HK-2 (cell line): ENCODE data around the gene PTPRB.
"Not testable (repeated sequence)": the region's sequence is repeated elsewhere in the genome, so short reads cannot be mapped to it uniquely, and the experiment has no call there.

Experiments
- DNase-seq: peaks from one replicate; pipeline ENCODE4 v3.0.0-alpha.2; 2018; ENCODE audit not compliant: unreplicated experiment

PTPRB gene

DNA sequence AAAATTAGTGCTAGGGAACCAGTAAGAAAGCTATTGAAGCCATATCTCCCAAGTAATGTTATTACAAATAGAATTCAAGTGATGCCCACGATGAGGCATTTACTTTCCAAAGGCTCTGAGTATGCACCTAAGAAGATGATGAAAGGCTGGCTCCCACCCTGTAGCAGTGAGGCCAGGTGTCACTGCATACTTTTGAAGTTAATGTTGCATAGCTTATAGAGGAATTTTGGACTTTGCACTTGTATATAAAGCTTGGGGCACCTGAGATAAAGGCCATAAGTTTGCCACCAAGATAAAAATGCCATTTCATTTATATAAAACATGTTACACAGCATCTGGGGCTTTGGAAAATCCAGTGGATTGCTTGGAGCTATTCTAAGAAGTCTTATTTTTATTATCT lies 96.2 kb downstream of the PTPRB start:
- no peak for DNase-seq

DNA sequence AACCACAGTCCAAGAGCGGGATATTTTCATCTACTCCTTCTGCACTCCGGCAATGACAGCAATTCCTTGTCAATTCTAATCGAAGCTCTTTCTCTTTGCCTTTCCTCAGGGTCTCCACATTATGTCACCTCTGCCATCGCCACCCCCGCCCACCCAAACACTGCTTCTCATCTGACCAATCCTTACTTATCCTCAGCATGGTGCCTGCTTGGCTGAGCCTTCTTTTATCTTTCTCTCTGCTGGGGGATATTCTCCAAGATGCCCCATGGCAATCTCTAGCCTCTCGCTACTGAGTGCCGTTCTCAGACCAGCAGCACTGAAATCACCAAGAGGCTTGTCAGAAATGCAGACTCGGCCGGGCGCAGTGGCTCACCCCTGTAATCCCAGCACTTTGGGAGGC lies 100.6 kb downstream of the PTPRB start:
- no peak for DNase-seq

DNA sequence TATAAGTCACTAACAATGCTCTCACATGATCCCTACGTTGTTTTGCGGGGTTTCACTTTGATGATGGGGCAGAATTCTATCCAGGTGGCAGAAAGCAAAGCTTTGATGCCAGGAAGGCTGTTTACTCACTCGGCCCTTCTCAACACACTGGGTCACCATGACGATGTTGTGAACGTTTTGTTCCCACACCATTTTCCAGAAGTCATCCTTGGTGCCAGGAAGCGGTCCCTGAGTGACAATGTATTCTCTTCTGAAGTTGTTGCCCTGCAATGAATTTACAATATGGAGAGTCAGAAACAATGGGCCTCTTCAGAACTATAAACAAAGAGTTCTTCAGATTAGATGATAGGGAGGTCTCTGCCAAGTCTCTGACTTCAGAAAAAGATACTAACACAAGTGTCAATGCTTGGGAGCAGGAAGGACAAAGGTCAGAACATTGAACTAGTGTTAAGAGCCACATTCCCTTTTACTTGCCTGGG lies 101.3 kb downstream of the PTPRB start:
- no peak for DNase-seq

DNA sequence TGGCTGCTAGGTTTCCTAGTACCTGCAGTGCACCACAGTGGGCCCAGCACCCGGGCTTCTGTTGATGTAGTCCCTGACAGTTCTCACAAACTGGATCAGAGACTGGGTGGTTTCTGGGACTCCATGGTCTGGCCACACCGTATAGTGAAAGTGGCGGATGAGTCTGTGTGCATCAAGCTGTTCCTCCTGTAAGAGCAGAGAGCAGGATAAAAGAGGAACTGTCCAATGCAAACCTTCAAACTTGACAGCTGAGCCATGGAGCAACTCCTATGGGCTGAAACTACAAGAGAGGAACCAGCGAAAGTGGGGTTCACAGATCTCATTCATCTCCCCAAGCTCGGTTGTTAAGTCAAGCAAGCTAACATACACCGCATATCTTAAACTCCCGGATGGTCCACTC lies 102.8 kb downstream of the PTPRB start:
- no peak for DNase-seq

DNA sequence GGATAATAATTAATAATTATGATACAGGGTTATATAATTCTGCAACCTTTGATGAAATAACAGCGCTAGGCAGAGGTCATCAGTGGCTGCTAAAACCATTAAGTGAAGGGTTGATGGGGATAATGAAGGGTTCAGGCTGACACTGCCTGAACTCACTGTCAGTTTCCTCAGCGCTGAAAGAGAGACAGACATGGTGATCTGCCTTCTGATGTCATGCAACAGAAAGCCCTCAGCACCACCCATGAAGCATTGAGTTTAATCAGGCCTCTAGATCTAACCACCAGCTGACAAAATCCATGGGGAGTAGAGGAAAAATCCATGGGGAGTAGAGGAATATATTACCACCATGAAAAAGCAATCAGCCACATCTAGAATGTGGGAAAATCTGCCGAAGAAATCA lies 107.6 kb downstream of the PTPRB start:
- DNase-seq = no peak

DNA sequence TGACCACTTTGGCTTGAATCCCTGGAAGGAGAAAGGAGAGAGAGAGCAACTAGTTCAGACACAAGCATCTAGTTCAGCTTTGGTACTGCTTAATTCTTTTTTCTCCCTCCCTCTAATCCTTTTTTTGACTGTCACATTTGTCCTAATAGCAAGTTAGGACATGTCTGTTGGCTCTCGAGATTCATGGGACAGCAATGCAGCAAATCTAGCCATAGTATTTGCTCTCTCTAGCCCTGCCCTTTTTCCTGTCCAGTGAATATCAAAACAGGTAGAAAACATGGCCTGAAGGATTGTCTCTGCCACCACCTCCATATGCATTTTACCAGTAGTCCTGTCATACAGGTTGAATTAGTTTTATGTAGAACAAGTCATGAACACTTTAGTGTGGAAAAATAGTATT lies 116.4 kb downstream of the PTPRB start:
- DNase-seq = no peak

DNA sequence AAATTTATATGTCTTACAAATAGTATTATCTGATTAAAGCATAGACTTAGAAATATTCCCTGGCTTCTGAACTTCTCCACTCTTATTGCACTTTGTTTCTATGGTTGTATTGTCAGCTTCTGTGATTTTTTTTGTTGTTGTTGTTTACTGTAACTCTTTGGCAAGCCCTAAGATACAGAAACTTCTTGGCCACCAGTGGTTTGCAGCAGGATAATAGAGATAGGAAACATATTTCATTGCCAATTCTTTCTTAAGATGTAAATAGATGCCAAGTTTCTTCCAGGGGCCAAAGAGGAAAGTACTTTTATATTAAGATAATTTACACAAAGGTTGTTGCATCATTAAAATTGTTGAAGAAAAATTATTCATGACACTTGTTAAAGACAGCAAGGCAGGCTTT lies 123.8 kb downstream of the PTPRB start:
- DNase-seq = no peak

DNA sequence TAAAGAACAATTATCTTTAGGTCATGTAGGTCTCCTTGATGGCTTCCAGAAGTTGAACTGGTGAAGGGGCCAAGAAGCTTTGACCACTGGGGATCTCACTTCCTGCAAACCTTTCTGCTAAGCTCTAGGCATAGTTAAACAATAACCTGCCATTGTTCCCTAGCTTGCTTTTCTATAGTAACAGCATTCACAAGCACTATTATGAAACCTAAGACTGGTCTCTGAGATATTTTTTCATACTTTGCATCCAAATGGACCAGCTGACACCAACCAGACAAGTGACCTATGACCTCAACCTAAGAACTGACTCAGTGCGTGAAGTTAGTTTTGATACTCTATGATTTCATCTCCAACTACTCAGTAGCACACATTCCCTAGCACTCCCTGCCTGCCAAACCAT lies 129.1 kb downstream of the PTPRB start:
- no peak for DNase-seq

DNA sequence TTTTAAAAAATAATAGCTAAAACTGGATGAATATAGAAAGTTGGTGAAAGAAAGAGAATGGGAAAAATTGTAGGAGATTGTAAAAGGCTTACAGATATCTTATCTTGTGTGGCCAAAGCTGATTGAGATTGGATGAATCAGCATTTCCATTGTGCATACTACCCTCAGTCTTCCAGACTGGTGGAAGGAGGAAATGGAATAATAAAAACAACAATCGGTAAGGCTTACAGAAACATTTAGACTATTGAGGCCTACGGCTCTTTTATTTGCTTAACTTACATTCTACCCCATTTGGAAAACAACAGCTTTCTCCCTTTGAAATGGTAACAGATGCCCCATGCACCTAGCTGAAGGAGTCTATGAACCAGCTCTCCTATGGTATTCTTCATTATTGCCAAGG lies 129.8 kb downstream of the PTPRB start:
- DNase-seq = no peak

DNA sequence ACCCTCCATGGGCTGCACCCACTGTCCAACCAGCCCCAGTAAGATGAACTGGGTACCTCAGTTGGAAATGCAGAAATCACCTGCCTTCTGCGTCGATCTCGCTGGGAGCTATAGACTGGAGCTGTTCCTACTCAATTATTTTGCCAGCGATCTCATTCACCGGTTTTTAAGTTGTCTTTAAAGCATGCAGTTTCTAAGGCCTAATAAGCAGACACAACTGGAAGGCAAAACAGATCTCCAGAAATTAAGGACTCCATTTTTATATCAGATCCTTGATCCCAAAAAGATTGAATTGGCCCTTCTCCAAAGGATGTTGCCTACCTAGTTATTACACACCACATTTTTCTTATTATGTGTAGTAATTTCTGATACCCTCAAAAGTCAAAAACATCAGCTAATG lies 139.7 kb downstream of the PTPRB start:
- DNase-seq = no peak

DNA sequence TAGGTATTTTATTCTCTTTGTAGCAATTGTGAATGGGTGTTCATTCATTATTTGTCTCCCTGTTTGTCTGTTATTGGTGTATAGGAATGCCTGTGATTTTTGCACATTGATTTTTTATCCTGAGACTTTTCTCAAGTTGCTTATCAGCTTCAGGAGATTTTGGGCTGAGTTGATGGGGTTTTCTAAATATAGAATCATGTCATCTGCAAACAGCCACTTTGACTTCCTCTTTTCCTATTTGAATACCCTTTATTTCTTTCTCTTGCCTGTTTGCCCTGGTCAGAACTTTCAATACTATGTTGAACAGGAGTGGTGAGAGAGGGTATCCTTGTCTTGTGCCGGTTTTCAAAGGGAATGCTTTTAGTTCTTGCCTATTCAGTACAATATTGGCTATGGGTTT lies 144.3 kb downstream of the PTPRB start:
- DNase-seq = not testable (repeated sequence)

DNA sequence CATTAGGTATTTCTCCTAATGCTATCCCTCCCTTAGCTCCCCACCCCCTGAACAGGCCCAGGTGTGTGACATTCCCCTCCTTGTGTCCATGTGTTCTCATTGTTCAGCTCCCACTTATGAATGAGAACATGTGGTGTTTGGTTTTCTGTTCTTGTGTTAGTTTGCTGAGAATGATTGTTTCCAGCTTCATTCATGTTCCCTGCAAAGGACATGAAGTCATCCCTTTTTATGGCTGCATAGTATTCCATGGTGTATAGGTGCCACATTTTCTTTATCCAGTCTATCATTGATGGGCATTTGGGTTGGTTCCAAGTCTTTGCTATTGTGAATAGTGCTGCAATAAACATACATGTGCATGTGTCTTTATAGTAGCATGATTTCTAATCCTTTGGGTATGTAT lies 146.3 kb downstream of the PTPRB start:
- DNase-seq = not testable (repeated sequence)

DNA sequence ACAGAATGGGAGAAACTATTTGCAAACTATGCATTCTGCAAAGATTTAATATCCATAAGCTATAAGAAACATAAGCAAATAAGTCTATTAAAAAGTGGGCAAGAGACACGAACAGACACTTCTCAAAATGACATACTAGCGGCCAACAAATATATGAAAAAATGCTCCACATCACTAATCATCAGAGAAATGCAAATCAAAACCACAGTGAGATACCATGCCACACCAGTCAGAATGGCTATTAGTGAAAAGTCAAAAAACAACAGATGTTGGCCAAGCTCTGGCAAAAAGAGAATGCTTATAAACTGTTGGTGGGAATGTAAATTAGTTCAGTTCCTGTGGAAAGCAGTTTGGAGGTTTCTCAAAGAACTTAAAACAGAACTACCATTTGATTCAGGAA lies 149.8 kb downstream of the PTPRB start:
- DNase-seq = no peak

DNA sequence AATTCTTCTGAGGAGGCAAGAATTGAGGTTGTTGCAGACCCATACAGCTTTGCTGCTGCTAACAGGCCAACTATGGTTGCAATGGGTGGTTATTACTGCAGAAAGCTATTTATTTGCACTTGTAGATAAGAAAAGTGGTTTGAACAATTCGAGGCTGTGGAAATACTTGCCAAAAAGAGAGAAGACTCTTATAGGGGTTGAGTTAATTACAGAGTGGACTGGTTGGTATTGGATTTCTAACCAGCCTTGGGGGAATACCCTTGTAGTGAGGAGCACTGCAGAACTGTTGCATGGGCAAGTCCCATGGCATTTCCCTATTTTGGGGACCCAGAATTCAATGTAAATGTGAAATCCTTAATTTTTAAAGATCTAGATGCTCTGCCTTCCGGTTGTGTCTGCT lies 150.6 kb downstream of the PTPRB start:
- no peak for DNase-seq

DNA sequence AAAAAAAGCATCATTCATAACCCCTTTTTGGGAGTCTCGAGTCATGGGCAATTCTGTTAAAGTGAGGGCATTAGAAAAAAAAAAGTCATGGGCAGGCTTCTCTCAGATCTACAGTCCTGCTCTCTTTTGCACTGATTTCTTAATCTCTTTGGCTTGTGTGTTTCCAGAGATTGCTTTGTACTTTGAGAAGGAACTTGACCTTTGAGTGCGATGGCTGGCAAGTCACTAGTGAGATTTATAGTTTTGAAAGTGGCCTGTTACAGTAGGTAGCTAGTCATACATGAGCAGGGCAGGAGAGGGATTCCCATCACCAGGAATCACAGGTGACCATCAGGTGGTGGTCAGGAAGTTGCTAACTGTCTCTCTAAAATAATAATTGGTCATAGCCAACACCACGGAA lies 151.5 kb downstream of the PTPRB start:
- no peak for DNase-seq

DNA sequence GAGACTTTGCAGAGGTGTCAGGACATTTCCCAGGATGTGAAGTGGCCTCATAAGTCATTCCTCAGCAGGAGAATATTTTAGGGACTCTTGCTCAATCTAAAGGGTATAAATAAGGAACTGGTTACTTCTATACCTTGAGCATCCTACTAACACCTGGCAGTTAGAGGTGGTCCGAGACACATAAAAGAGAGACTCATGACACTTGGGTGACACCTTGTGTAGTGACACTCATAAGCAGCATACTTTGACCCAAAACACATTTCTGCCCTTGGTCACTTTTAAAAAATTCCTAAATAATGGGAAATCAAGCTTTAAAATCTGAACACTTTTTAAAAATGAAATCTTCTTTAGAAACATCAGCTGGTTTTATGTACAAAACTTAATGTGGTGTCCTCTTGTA lies 152.8 kb downstream of the PTPRB start:
- no peak for DNase-seq

DNA sequence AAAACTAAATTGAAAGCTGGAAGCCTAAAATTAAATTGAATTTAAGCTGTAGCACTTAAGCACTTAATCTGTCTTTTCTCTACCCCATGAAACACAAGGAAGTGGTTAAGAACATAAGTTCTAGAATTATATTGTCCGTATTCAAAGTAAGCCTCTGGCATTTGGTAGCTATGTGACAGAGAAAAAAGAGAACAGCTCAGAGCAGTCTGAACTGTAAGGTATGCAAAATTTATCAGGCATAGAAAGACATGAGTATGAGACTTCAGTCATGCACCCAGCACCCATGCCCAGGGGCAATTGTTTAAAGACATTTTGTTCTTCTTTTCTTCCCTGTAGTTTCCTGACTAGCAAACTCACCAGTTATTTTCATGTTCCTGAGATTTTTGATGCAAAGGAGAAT lies 154.5 kb downstream of the PTPRB start:
- DNase-seq = no peak

DNA sequence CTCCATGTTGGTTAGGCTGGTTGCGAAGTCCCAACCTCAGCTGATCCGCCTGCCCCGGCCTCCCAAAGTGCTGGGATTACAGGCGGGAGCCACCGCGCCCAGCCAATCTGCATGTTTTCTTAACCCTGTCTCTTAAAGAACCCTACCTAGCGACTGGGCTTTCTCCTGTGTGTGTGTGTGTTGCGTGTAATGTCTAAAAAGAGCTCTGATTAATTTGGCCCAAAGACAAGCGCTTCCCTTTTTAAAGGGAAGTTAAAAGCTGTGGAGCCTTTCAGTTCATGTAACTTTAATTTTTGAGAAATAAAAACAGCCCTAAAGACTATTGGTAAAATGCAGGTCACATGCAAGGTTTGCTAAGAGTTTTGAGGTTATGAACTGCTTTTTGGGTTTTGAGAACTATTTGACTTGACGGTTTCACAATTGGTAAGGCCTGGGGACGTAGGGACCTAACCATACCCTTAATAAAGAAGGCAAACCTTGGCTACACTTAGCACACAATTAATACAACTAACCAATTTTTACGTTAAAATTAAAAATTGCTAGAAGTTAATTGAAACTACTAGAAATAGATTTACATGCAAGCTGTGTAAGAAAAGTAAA lies 167.9 kb downstream of the PTPRB start:
- DNase-seq = no peak

DNA sequence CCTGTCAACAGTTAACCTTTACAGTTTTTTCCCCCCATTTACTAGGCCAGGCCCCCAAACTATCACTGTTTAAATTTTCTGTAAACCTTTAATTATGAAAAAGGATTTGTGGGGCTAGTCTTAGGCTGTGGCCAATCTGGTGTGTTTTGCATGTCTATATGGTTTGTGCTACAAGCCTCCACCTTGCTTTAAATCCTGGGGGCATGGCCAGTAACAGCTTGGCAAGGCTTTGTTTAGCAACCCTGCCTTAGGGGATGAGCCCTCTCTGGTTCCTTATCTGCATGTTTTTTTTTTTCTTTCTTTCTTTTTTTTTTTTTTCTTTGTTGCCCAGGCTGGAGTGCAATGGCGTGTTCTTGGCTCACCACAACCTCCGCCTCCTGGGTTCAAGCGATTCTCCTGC lies 168.5 kb downstream of the PTPRB start:
- no peak for DNase-seq

DNA sequence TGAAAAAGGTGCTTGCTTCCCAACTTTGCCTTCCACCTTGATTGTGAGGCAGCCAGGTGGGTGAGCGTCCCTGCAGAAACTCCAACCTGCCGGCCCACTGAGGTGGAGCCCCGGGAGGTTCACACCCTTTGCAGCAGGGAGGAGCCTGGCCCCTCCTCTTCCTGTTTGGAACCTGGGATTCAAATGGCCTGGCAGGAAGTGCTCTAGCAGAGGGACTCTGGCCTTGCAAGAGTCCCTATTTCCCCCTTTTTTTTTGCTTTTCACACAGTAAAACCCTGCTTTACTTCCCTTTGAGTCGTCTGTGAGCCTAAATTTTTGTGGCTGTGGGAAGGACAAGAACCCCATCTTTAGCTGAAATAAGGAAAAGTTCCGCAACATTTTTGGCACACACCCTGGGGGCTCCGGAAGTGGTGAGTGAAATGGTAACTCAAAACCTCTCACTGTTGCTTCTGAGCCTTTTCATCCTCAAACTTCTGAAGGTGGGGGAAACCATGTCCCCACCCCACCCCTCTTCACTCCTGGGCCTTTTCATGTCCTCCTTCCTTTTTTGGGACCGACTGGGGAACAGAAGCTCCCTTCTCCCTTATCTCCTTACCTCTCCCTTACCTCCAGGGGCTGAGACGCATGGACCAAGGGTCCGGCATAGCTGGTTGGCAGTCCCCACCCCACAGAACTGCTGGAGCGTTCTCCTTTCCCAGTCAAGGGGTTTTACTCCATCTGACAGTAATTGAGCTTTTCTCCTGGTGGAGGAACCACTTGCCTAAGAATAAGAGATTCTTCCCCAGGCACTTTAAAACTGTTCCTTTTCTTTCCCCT lies 169.1 kb downstream of the PTPRB start:
- DNase-seq = no peak

DNA sequence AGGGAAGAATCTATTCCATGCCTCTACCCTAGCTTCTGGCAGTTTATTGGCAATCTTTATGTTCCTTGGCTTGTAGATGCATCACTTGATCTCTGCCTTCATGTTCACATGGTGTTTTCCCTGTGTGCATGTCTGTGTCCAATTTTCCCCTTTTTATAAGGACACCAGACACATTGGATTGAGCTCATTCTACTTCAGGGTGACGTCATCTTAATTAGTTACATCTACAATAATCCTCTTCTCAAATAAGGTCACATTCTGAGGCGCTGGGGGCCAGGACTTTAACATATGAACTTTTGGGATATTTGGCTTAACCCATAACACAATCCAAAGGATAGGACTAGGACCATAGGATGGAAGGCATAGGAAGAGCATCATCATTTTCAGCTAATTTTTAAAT lies 169.8 kb downstream of the PTPRB start:
- DNase-seq = no peak

DNA sequence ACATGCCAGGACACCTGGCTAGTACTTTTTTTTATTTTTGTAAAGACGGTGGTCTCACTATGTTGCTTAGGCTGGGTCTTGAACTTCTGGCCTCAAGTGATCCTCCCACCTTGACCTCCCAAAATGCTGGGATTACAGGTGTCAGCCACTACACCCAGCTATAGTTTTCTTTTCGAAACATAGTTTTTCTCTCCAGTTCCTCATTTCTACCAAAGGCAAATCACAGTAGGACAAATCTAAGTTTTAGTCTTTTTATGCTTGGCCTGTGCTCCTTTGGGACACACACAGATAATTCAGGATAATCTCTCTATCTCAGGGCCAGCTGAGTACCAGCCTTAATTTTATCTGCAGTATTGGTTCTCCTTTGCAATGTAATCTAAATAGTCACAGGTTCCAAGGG lies 170.5 kb downstream of the PTPRB start:
- no peak for DNase-seq
